HG02588 (cell line): ENCODE measurements around the gene LPAR3.

Experiments
- ATAC-seq: cut with Tn5 transposase; IDR thresholded peaks from one replicate; pipeline ENCODE4 v1.9.1; 2021; ENCODE audit warnings: mild to moderate bottlenecking, moderate library complexity; ENCODE audit not compliant: unreplicated experiment

Gene LPAR3

GRCh38 chr1:84780000-84780716 lies 112.8 kb downstream of the LPAR3 start:
- no peak for ATAC-seq

- no peak for ATAC-seq
Observed at GRCh38 chr1:84776639-84777038, 116.4 kb downstream of the LPAR3 start.

- no peak for ATAC-seq
Observed at GRCh38 chr1:84775535-84775920, 117.5 kb downstream of the LPAR3 start.

GRCh38 chr1:84774669-84775534 lies 118.1 kb downstream of the LPAR3 start:
- ATAC-seq = no peak

- no peak for ATAC-seq
Observed at GRCh38 chr1:84773933-84774497, 119.0 kb downstream of the LPAR3 start.

- no peak for ATAC-seq
Observed at GRCh38 chr1:84773195-84773594, 119.8 kb downstream of the LPAR3 start.

- ATAC-seq = no peak
Observed at GRCh38 chr1:84772428-84772943, 120.5 kb downstream of the LPAR3 start.

- ATAC-seq = no peak
Observed at GRCh38 chr1:84771895-84772294, 121.1 kb downstream of the LPAR3 start.

GRCh38 chr1:84770481-84770880 lies 122.5 kb downstream of the LPAR3 start:
- no peak for ATAC-seq

GRCh38 chr1:84769636-84770035 lies 123.4 kb downstream of the LPAR3 start:
- no peak for ATAC-seq

- no peak for ATAC-seq
Observed at GRCh38 chr1:84768634-84769033, 124.4 kb downstream of the LPAR3 start.

GRCh38 chr1:84763912-84764680 lies 128.9 kb downstream of the LPAR3 start:
- no peak for ATAC-seq

GRCh38 chr1:84762664-84763063 lies 130.3 kb downstream of the LPAR3 start:
- no peak for ATAC-seq
